ENCODE data around the gene GNAL. TPM values are rescaled to one million over a fixed set of nuclear protein-coding genes. Genes with fewer than 3 reads are reported as not detected.

The GNAL gene
- total RNA-seq, 2 experiments from 2014 or later, result 0.11 to 0.19 TPM

DNA sequence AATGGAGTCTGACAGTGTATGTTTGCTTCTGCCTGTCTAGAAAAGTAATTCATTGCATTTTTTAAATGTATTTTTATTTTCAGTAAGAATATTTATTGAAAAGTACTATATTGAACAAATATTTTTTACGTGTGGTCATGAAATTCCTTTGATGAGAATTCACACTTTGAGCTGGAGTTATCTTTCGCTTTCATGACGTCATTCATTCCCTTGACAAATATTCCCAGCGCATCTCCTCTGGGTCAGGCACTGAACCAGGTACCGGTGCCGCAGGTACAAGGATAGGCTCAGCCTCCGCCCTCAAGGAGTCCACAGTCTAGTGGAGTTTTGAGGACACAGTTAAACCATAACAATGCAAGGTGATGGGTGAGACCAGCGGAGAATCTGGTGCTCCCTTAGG is 60.2 kb downstream of the GNAL start:
- peaks cover 3% of the 10 kb centered on the region for H3K4me1 ChIP-seq (ENCODE audit: insufficient read depth, low read length)
- intact Hi-C loops (cut with DNase I, micrococcal nuclease), result no loop called here
- H3K4me1 Mint-ChIP-seq (ENCODE audit: low read depth), result peaks cover 5% of the 10 kb centered on the region
- ChIA-PET CTCF (interaction anchor here (0.7 kb wide), 1 partner anchor 1345 kb away, joined by 4 read pairs; no protein-coding TSS in a partner anchor), POLR2A (no interaction called here)
- H3K9me3 Mint-ChIP-seq, result no peaks in the 10 kb centered on the region
- TF ChIP-seq, protein P1, sequence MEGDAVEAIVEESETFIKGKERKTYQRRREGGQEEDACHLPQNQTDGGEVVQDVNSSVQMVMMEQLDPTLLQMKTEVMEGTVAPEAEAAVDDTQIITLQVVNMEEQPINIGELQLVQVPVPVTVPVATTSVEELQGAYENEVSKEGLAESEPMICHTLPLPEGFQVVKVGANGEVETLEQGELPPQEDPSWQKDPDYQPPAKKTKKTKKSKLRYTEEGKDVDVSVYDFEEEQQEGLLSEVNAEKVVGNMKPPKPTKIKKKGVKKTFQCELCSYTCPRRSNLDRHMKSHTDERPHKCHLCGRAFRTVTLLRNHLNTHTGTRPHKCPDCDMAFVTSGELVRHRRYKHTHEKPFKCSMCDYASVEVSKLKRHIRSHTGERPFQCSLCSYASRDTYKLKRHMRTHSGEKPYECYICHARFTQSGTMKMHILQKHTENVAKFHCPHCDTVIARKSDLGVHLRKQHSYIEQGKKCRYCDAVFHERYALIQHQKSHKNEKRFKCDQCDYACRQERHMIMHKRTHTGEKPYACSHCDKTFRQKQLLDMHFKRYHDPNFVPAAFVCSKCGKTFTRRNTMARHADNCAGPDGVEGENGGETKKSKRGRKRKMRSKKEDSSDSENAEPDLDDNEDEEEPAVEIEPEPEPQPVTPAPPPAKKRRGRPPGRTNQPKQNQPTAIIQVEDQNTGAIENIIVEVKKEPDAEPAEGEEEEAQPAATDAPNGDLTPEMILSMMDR (IDR thresholded peaks at IDR 0.05), result no peak
- H3K27me3 Mint-ChIP-seq, result peaks cover 72% of the 10 kb centered on the region
- no peak overlapping the region for H3K4me3 ChIP-seq (ENCODE audit: low read length)
- no peaks in the 10 kb centered on the region for H3K9me3 ChIP-seq (ENCODE audit: control insufficient read depth in 1 of 2, insufficient read depth in 1 of 2, low read length in 2 of 2)
- DNase-seq (no peak), ATAC-seq (ENCODE audit: poor library complexity) (no peak)
- no peak overlapping the region for H3K4me3 Mint-ChIP-seq
- no peak overlapping the region for H3K27ac Mint-ChIP-seq
- H3K36me3 ChIP-seq (ENCODE audit: insufficient read depth, low read length), result no peaks in the 10 kb centered on the region
- H3K36me3 Mint-ChIP-seq (ENCODE audit: low read depth), result no peaks in the 10 kb centered on the region
- H3K27me3 ChIP-seq (ENCODE audit: control insufficient read depth in 1 of 2, insufficient read depth in 2 of 2, low read length in 2 of 2), result peaks cover 16 to 47% of the 10 kb centered on the region in 2 experiments
- no peak overlapping the region for H3K27ac ChIP-seq (ENCODE audit: low read depth in 1 of 2, low read length in 2 of 2)

DNA sequence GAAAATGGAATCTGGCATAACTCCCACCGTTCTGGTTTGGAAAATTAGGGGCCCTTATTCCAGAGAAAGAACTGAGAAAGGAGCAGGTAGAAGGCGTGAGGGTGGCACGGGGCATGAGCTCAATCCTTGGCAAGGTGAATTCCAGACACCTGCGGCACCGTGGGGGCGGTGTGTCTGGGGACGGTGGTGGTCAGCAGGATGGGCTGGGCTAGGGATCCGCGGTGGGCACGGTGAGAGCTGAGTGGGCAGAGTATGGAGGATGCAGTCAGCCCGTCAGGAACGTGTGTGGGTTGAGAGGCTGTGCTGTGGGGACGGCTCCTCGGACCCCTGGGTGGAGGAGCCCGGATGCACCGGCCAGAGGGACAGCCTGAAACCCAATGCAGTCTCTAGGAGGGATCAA is 61.1 kb downstream of the GNAL start:
- DNase-seq, result no peak
- Histone ChIP-seq H3K9me3 (ENCODE audit: control insufficient read depth in 1 of 2, insufficient read depth in 1 of 2, low read length in 2 of 2) (no peaks in the 10 kb centered on the region), H3K36me3 (ENCODE audit: insufficient read depth, low read length) (no peaks in the 10 kb centered on the region), H3K27me3 (ENCODE audit: control insufficient read depth in 1 of 2, insufficient read depth in 2 of 2, low read length in 2 of 2) (peaks cover 14 to 47% of the 10 kb centered on the region in 2 experiments), H3K4me1 (ENCODE audit: insufficient read depth, low read length) (peaks cover 3% of the 10 kb centered on the region), H3K27ac (ENCODE audit: low read depth in 1 of 2, low read length in 2 of 2) (no peak overlapping the region), H3K4me3 (ENCODE audit: low read length) (no peak overlapping the region)
- Mint-ChIP-seq H3K27ac (no peak overlapping the region), H3K36me3 (ENCODE audit: low read depth) (no peaks in the 10 kb centered on the region), H3K4me3 (no peak overlapping the region), H3K27me3 (peaks cover 79% of the 10 kb centered on the region), H3K9me3 (no peaks in the 10 kb centered on the region), H3K4me1 (ENCODE audit: low read depth) (peaks cover 5% of the 10 kb centered on the region)
- ChIA-PET POLR2A (no interaction called here), CTCF (no interaction called here)
- ATAC-seq (ENCODE audit: poor library complexity), result no peak
- intact Hi-C loops (cut with DNase I, micrococcal nuclease), result loop anchor here in 1 of 2 experiments (10.0 kb wide), 1 partner anchor 105 kb away; the partner anchor contains the start of gene CHMP1B
- TF ChIP-seq, protein P1 (IDR thresholded peaks at IDR 0.05), result no peak

GRCh38 chr18:11750581-11751310 is 61.7 kb downstream of the GNAL start:
- no peaks in the 10 kb centered on the region for H3K9me3 Mint-ChIP-seq

More at GRCh38 chr18:11750581-11751310, 61.7 kb downstream of the GNAL start:
- Histone ChIP-seq H3K4me1 (ENCODE audit: insufficient read depth, low read length) (peaks cover 3% of the 10 kb centered on the region), H3K27me3 (ENCODE audit: control insufficient read depth in 1 of 2, insufficient read depth in 2 of 2, low read length in 2 of 2) (peaks cover 14 to 44% of the 10 kb centered on the region in 2 experiments), H3K36me3 (ENCODE audit: insufficient read depth, low read length) (no peaks in the 10 kb centered on the region), H3K4me3 (ENCODE audit: low read length) (no peak overlapping the region), H3K27ac (ENCODE audit: low read depth in 1 of 2, low read length in 2 of 2) (no peak overlapping the region), H3K9me3 (ENCODE audit: control insufficient read depth in 1 of 2, insufficient read depth in 1 of 2, low read length in 2 of 2) (no peaks in the 10 kb centered on the region)
- H3K36me3 Mint-ChIP-seq (ENCODE audit: low read depth), result no peaks in the 10 kb centered on the region
- TF ChIP-seq, protein P1 (IDR thresholded peaks at IDR 0.05), result no peak
- ATAC-seq (ENCODE audit: poor library complexity) (no peak), DNase-seq (no peak)
- ChIA-PET POLR2A (no interaction called here), CTCF (no interaction called here)
- H3K4me3 Mint-ChIP-seq, result peak overlapping the region; percentile 45
- H3K4me1 Mint-ChIP-seq (ENCODE audit: low read depth), result peaks cover 5% of the 10 kb centered on the region
- H3K27me3 Mint-ChIP-seq, result peaks cover 80% of the 10 kb centered on the region
- no peak overlapping the region for H3K27ac Mint-ChIP-seq
- intact Hi-C loops (cut with DNase I, micrococcal nuclease), result loop anchor here in 1 of 2 experiments (10.0 kb wide), 1 partner anchor 104 kb away; the partner anchor contains the start of gene CHMP1B
